HepG2 (cell line): ENCODE data around the gene BICRA. TPM values are rescaled to one million over a fixed set of nuclear protein-coding genes. Genes with fewer than 3 reads are reported as not detected.

Source experiments
- ATF2 ChIP-seq: sonication (generic); formaldehyde crosslinking; IDR thresholded peaks from 2 replicates; pipeline ENCODE4 v1.4.0; 2020; ENCODE audit warnings: missing genetic modification reagents
- ATM ChIP-seq: fragments of 450-650 bp; IDR thresholded peaks from 2 replicates; pipeline ENCODE4 v1.7.1; 2017; ENCODE audit warnings: mild to moderate bottlenecking, borderline replicate concordance
- ETS1 ChIP-seq: sonication (generic); formaldehyde crosslinking; IDR thresholded peaks from 2 replicates; pipeline ENCODE4 v1.4.0; 2020; ENCODE audit warnings: missing genetic modification reagents
- FOXP4 ChIP-seq: sonication (generic); formaldehyde crosslinking; IDR thresholded peaks from 2 replicates; pipeline ENCODE4 v1.4.0; 2020; ENCODE audit warnings: missing genetic modification reagents
- HMGXB4 ChIP-seq, 2 experiments: sonication (generic) in 1 of 2; formaldehyde crosslinking in 1 of 2; IDR thresholded peaks; 2 replicates each; pipeline versions ENCODE4 v1.4.0 to v1.6.1; 2018 to 2020; ENCODE audit warnings: missing genetic modification reagents in 2 of 2, borderline replicate concordance in 1 of 2, low read depth in 1 of 2, mild to moderate bottlenecking in 1 of 2, missing biosample characterization in 1 of 2
- HOXA9 ChIP-seq: sonication (generic); formaldehyde crosslinking; IDR thresholded peaks from 2 replicates; pipeline ENCODE4 v1.8.1; 2022; ENCODE audit warnings: missing genetic modification reagents, mild to moderate bottlenecking, moderate library complexity, borderline replicate concordance
- IRF9 ChIP-seq: sonication (generic); formaldehyde crosslinking; IDR thresholded peaks from 2 replicates; pipeline ENCODE4 v1.8.0; 2022; ENCODE audit warnings: missing genetic modification reagents, mild to moderate bottlenecking, borderline replicate concordance
- KLF11 ChIP-seq: IDR thresholded peaks from 2 replicates; pipeline ENCODE4 v1.6.1; 2016; ENCODE audit warnings: missing compliant biosample characterization
- KLF13 ChIP-seq: sonication (generic); formaldehyde crosslinking; IDR thresholded peaks from 2 replicates; pipeline ENCODE4 v1.4.0; 2020; ENCODE audit warnings: mild to moderate bottlenecking, missing genetic modification reagents
- MXD4 ChIP-seq: IDR thresholded peaks from 2 replicates; pipeline ENCODE4 v1.6.1; 2016; ENCODE audit warnings: mild to moderate bottlenecking, missing biosample characterization, missing genetic modification reagents
- NFIB ChIP-seq: sonication (generic); formaldehyde crosslinking; IDR thresholded peaks from 2 replicates; pipeline ENCODE4 v1.9.0; 2021; ENCODE audit warnings: missing genetic modification reagents, mild to moderate bottlenecking, borderline replicate concordance
- NFKB2 ChIP-seq: sonication (generic); formaldehyde crosslinking; IDR thresholded peaks from 2 replicates; pipeline ENCODE4 v1.4.0; 2020; ENCODE audit warnings: missing genetic modification reagents, borderline replicate concordance
- NFYC ChIP-seq: IDR thresholded peaks from 2 replicates; pipeline ENCODE4 v1.6.1; 2016; ENCODE audit warnings: missing genetic modification reagents, missing compliant biosample characterization
- RBFOX2 ChIP-seq: fragments of 200-400 bp; formaldehyde crosslinking; IDR thresholded peaks from 2 replicates; pipeline ENCODE4 v1.6.1; 2017; ENCODE audit warnings: low read depth, mild to moderate bottlenecking, low read length
- SMC3 ChIP-seq: IDR thresholded peaks from 2 replicates; pipeline ENCODE4 v1.6.1; 2011; ENCODE audit warnings: low read length, improper control_type of control experiment
- ZBTB37 ChIP-seq: sonication (generic); formaldehyde crosslinking; IDR thresholded peaks from 2 replicates; pipeline ENCODE4 v1.4.0; 2020; ENCODE audit warnings: mild to moderate bottlenecking, missing genetic modification reagents
- ZFP82 ChIP-seq: sonication (generic); formaldehyde crosslinking; IDR thresholded peaks from 2 replicates; pipeline ENCODE4 v1.5.1; 2020; ENCODE audit warnings: mild to moderate bottlenecking, missing genetic modification reagents, borderline replicate concordance
- ZNF891 ChIP-seq: sonication (generic); formaldehyde crosslinking; IDR thresholded peaks from 2 replicates; pipeline ENCODE4 v1.5.0; 2020; ENCODE audit warnings: mild to moderate bottlenecking, missing genetic modification reagents
- ZSCAN25 ChIP-seq: sonication (generic); formaldehyde crosslinking; IDR thresholded peaks from 2 replicates; pipeline ENCODE4 v1.8.0; 2022; ENCODE audit warnings: mild to moderate bottlenecking, missing genetic modification reagents
- polyA plus RNA-seq, 8 experiments: library from polyadenylated mRNA; depleted of rRNA in 3 of 8; stranded (reverse) in 7 of 8; unstranded in 1 of 8; fragments of >200 nt; fragmentation: Illumina TruSeq in 4 of 8; extraction: Trizol in 4 of 8; gene quantifications; 2 replicates each; pipeline versions ENCODE4 v1.2.1 to v1.2.3, GENCODE V29; 2011 to 2016; ENCODE audit warnings: low read depth in 4 of 8, missing spikeins in 1 of 8, mixed read lengths in 1 of 8; ENCODE audit not compliant: insufficient read depth in 1 of 8
- total RNA-seq, 5 experiments: library from RNA; depleted of rRNA; stranded (reverse); fragments of >200 nt; fragmentation: Illumina TruSeq; extraction: Trizol; gene quantifications; 2 replicates each; pipeline ENCODE4 v1.2.3, GENCODE V29; 2016; ENCODE audit warnings: low read depth in 1 of 5

Gene BICRA
- total and polyA plus RNA-seq, 2 of the 13 experiments (the other 11 are each of a cell fraction or from before 2014, with no cell fraction given) = 0.55 to 0.71 TPM

GRCh38 chr19:47745010-47745901 is 136.3 kb downstream of the BICRA start, which contains the start of gene NOP53 (continued):
- TF ChIP-seq HOXA9 = no peak
- TF ChIP-seq IRF9 (CRISPR knock-in tag) = no peak
- TF ChIP-seq KLF13 (CRISPR knock-in tag) = no peak
- TF ChIP-seq NFIB (CRISPR knock-in tag) = no peak
- TF ChIP-seq ZFP82 (CRISPR knock-in tag) = no peak
- peak; percentile 63 for TF ChIP-seq NFYC (CRISPR knock-in tag)
- peak; percentile 40; the same call in 1 of the 2 replicates for TF ChIP-seq KLF11
- TF ChIP-seq FOXP4 = peak; percentile 17; the same call in 1 of the 2 replicates
- TF ChIP-seq RBFOX2 = peak; percentile 97
- peak in 1 of 2 experiments; percentile 66; a peak in 3 of 4 replicates for TF ChIP-seq HMGXB4 (CRISPR knock-in tag; IDR thresholded peaks at IDR 0.05; ENCODE audit: borderline replicate concordance in 1 of 2, low read depth in 1 of 2)
- TF ChIP-seq ETS1 (CRISPR knock-in tag) = no peak
- TF ChIP-seq ZBTB37 = no peak
- peak; percentile 54; the same call in 1 of the 2 replicates for TF ChIP-seq MXD4 (CRISPR knock-in tag)
- peak; percentile 46; the same call in 1 of the 2 replicates for TF ChIP-seq ATF2 (CRISPR knock-in tag)
- peak; percentile 76; the same call in 1 of the 2 replicates for TF ChIP-seq ZNF891
- TF ChIP-seq ZSCAN25 (CRISPR knock-in tag) = no peak
- TF ChIP-seq NFKB2 (CRISPR knock-in tag) = peak; percentile 27; the same call in 1 of the 2 replicates
- no peak for TF ChIP-seq ATM
- TF ChIP-seq SMC3 = no peak
